HG02798 (cell line): ENCODE data around the gene CD40.

ENCODE experiments used
- ATAC-seq: cut with Tn5 transposase; IDR thresholded peaks from one replicate; pipeline ENCODE4 v1.9.1; 2021; ENCODE audit warnings: mild to moderate bottlenecking; ENCODE audit not compliant: unreplicated experiment, poor library complexity

Gene CD40

GRCh38 chr20:46121184-46121930 is 3.2 kb downstream of the CD40 start:
- ATAC-seq = no peak

GRCh38 chr20:46122071-46122470 is 4.0 kb downstream of the CD40 start:
- no peak for ATAC-seq

GRCh38 chr20:46122516-46123481 is 4.7 kb downstream of the CD40 start:
- ATAC-seq = no peak

GRCh38 chr20:46123482-46124245 is 5.5 kb downstream of the CD40 start:
- ATAC-seq = no peak

- no peak for ATAC-seq
These were observed 8.4 kb downstream of the CD40 start for GRCh38 chr20:46126440-46127056.

- ATAC-seq = no peak
These were observed 9.4 kb downstream of the CD40 start for GRCh38 chr20:46127396-46128010.

GRCh38 chr20:46128310-46129151 is 10.4 kb downstream of the CD40 start:
- ATAC-seq = no peak

- ATAC-seq = no peak
These were observed 11.9 kb downstream of the CD40 start for GRCh38 chr20:46129955-46130481.

- no peak for ATAC-seq
These were observed 12.4 kb downstream of the CD40 start for GRCh38 chr20:46130534-46130933.

- ATAC-seq = no peak
These were observed 13.3 kb downstream of the CD40 start for GRCh38 chr20:46131396-46131795.

- ATAC-seq = no peak
These were observed 14.6 kb downstream of the CD40 start for GRCh38 chr20:46132705-46133120.

GRCh38 chr20:46133886-46134654 is 16.0 kb downstream of the CD40 start:
- no peak for ATAC-seq

- ATAC-seq = no peak
These were observed 16.6 kb downstream of the CD40 start for GRCh38 chr20:46134716-46135115.

- ATAC-seq = no peak
These were observed 17.9 kb downstream of the CD40 start for GRCh38 chr20:46135856-46136633.

GRCh38 chr20:46137816-46138215 is 19.7 kb downstream of the CD40 start:
- no peak for ATAC-seq

- no peak for ATAC-seq
These were observed 21.3 kb downstream of the CD40 start for GRCh38 chr20:46139266-46139889.
